BJ (cell line): ENCODE measurements around the gene COL20A1. TPM values are rescaled to one million over a fixed set of nuclear protein-coding genes. Genes with fewer than 3 reads are reported as not detected.

Experiments used
- CTCF ChIA-PET: fragments of 350-600 bp; formaldehyde crosslinking; extraction: SDS; loops from one replicate; lab custom pipeline; 2021; ENCODE audit warnings: antibody characterized with exemption, inconsistent platforms; lab: Yijun Ruan, JAX
- POLR2A ChIA-PET: fragments of 300-600 bp; sonication (Branson Sonifier 250); formaldehyde crosslinking; extraction: SDS; loops from one replicate; lab custom pipeline; 2021; ENCODE audit warnings: antibody characterized with exemption; lab: Charles Lee
- DNase-seq: peaks from one replicate; pipeline ENCODE4 v3.0.0-alpha.2; 2011; ENCODE audit warnings: low read depth
- H3K27me3 ChIP-seq: 2 replicates; pipeline ENCODE4 v1.6.0; 2011; ENCODE audit warnings: low read length; ENCODE audit not compliant: control insufficient read depth, insufficient read depth
- H3K36me3 ChIP-seq: 2 replicates; pipeline ENCODE4 v1.5.1; 2011; ENCODE audit warnings: low read length; ENCODE audit not compliant: control insufficient read depth, insufficient read depth
- H3K4me3 ChIP-seq: 2 replicates; pipeline ENCODE4 v1.5.1; 2011; ENCODE audit warnings: low read depth, mild to moderate bottlenecking, control low read depth, low read length
- CTCF ChIP-seq: IDR thresholded peaks from 2 replicates; pipeline ENCODE4 v1.5.1; 2011; ENCODE audit warnings: low read depth, mild to moderate bottlenecking, control low read depth, inconsistent platforms, low read length, moderate library complexity; ENCODE audit not compliant: insufficient read depth
- polyA plus RNA-seq: library from polyadenylated mRNA; depleted of rRNA; stranded (reverse); fragments of >200 nt; gene quantifications from 2 replicates; pipeline ENCODE4 v1.2.3, GENCODE V29; 2011

Gene COL20A1
- polyA plus RNA-seq, 1 experiment: not detected

DNA sequence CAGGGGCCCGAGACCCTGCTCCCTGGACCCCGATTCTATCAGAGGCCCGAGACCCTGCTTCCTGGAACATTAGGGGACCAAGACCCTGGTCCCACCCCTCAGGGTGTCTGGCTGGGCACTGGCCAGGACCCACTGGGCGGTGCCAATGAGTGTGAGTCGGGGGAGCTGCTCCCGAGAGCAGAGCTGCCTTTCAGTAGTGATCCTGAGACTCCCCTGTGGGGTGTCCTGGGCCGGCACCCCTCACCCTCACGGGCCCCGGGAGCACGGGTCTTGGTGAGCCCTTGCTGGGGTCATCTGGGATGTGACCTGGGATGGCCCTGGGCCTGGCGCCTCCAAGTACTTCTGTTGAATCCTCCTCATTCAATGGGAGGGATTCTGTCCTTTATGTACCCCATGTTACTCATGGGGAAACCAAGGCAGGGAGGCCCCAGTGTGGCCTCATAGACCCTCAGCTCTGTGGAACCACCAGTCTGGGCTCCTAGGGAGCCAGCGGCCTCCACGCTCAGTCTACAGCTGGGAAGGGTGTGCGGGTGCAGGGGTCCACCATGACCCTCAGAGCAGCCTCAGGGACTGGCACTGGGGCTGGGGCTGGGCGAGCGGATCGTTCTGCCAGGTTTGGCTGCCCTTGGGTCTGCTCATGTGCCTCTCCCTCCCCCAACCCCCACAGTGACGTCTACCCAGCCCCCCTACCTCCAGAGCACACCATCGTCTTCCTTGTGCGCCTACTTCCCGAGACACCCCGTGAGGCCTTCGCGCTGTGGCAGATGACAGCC, 25.6 kb downstream of the COL20A1 start:
- peaks cover 5% of the 10 kb centered on the region for H3K27me3 ChIP-seq
- no peaks in the 10 kb centered on the region for H3K36me3 ChIP-seq
- H3K4me3 ChIP-seq: no peak overlapping the region
- no peak for DNase-seq
- ChIA-PET CTCF (interaction anchor here (3.4 kb wide), 1 partner anchor 9 kb away, joined by 26 read pairs; no protein-coding TSS in a partner anchor), POLR2A (no interaction called here)
- TF ChIP-seq CTCF: no peak

DNA sequence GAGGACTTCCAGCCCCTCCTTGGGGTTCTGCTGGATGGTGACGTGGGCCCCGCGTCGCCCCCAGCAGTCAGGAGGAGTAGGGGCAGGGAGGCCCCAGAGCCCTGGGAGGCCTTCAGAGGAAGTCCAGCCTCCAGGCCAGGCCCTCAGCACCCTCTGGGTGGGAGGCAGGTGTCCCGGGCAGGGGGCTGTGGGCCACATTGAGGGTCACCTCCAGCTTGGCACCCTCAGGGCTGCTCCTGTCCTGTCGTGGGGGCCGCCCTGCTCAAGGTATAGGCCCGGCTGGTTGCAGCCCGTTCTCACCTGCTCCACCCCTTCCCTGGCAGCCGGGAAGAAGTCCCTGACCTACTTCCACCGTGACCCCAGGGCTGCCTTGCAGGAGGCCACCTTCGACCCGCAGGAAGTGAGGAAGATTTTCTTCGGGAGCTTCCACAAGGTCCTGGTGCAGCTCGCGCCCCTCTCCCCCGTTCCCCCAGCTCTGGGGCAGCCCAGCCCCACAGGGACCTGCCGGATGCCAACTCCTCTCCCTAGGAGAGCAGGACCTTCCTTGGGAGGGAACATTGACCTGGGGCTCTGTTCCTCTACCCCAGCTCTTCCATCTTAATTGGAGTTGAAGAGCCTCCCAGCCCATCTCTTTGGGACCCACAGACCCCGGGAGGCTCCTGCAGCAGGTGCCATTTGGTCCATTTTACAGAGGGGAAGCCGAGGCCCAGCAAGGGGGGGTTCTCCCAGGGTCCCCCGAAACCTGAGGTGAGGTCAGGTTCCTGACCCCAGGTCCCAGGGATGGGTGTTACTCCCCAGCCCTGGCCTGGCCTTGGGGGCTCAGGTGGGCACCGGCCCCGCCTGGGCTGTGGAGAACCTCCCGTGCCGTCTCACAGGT, 26.4 kb downstream of the COL20A1 start:
- ChIA-PET POLR2A (no interaction called here), CTCF (interaction anchor here (3.4 kb wide), 1 partner anchor 10 kb away, joined by 26 read pairs; no protein-coding TSS in a partner anchor)
- no peak for TF ChIP-seq CTCF
- no peak for DNase-seq
- H3K27me3 ChIP-seq: peaks cover 5% of the 10 kb centered on the region
- no peak overlapping the region for H3K4me3 ChIP-seq
- no peaks in the 10 kb centered on the region for H3K36me3 ChIP-seq

- TF ChIP-seq CTCF: no peak
- DNase-seq: no peak
- Histone ChIP-seq H3K4me3 (no peak overlapping the region), H3K36me3 (no peaks in the 10 kb centered on the region), H3K27me3 (peaks cover 5% of the 10 kb centered on the region)
- CTCF ChIA-PET: interaction anchor here (3.4 kb wide), 1 partner anchor 10 kb away, joined by 26 read pairs; no protein-coding TSS in a partner anchor
- POLR2A ChIA-PET: no interaction called here
Observed at GRCh38 chr20:63320041-63320511, 27.1 kb downstream of the COL20A1 start.

DNA sequence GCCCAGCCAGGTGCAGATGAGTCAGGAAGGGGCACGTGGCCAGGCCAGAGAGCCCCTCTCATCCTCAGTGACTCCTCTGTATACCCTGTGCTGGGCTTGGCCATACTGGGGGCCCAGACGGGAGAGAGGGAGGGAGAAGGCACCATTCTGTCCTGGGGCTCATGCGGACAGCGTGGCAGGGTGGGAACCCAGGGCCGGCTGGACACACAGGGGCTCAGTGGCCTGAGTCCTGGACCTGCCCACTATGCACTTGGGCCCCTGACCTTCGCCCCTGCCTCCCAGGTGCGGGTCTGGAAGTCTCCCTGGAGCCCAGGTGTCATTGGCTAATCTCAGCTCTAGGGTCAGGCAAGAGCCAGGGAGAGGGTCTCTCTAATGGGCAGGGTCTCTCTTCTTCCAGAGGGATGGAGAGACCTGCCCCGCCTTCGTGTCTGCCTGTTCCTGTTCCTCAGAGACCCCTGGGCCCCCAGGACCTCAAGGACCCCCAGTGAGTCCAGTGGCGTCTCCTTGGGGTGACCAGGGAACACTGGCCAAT, 27.7 kb downstream of the COL20A1 start:
- CTCF ChIA-PET: interaction anchor here (2.1 kb wide), 1 partner anchor 11 kb away, joined by 14 read pairs; no protein-coding TSS in a partner anchor
- DNase-seq: no peak
- Histone ChIP-seq H3K27me3 (peaks cover 5% of the 10 kb centered on the region), H3K4me3 (no peak overlapping the region), H3K36me3 (no peaks in the 10 kb centered on the region)
- no peak for TF ChIP-seq CTCF
- POLR2A ChIA-PET: no interaction called here
